Measurements from ENCODE around the gene KIF13A.

DNA sequence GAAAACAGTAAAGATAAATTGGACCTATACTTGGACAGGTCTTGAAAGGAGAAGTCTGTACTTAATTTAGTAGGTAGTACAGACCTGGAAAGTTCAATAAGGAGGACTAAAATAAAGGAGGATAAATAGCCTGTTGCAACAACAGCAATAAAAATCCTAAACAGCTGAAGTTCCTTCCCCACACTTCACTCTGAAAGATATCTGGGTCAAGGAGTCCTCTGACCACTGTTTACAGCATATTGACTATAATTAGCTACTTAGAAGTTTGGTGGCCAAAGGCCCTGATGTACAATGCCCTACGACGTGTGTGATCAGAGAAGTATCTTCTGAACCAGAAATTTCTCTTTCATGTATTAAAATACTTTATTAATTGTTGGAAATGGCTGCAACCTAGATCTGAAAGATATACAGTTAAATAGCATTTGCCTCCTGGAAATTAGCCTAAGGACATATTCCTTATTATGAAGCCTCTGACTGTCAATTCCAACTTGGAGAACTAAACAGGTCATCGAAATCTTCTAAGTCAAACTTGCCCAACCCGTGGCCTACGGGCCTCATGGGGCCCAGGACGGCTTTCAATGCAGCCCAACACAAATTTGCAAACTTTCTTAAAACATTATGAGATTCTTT lies 82.8 kb downstream of the KIF13A start:
- no peak for TF ChIP-seq CTCF (IDR thresholded peaks at IDR 0.05)
- no peak for TF ChIP-seq POLR2A (IDR thresholded peaks at IDR 0.05)
